DMS 273 (cell line): ENCODE results near the gene ATP5MC2.

Source experiments
- DNase-seq: peaks from one replicate; lab custom pipeline; 2025; ENCODE audit not compliant: unreplicated experiment; lab: John Stamatoyannopoulos, UW

ATP5MC2 gene

GRCh38 chr12:53616950-53617349 lies 58.9 kb downstream of the ATP5MC2 start:
- DNase-seq: no peak
